Umbilical cord (tissue), 1 donor: Measurements from ENCODE around the gene TAS2R5. TPM values are rescaled to one million over a fixed set of nuclear protein-coding genes. Genes with fewer than 3 reads are reported as not detected.

Source experiments
- total RNA-seq: library from RNA; depleted of rRNA; stranded (reverse); fragments of >200 nt; gene quantifications from one replicate; pipeline ENCODE4 v1.2.3, GENCODE V29; 2014; ENCODE audit warnings: low replicate concordance; ENCODE audit not compliant: insufficient read depth

TAS2R5 gene
- total RNA-seq, 1 donor from 2014 or later, result 0.72 TPM

Other genes with a start within 250 kb of the TAS2R5 start
- gene AGK, start 238.8 kb upstream of the TAS2R5 start, total RNA-seq, result 20.7 TPM
- 17.3 TPM for gene DENND11, start 88.1 kb upstream of the TAS2R5 start, total RNA-seq
- 1.9 TPM for gene WEE2, start 81.9 kb upstream of the TAS2R5 start, total RNA-seq
- gene SSBP1, start 51.9 kb upstream of the TAS2R5 start, total RNA-seq, result 89.1 TPM
- gene TAS2R3, start 26.1 kb upstream of the TAS2R5 start, total RNA-seq, result 10.6 TPM
- 4.1 TPM for gene TAS2R4, start 13.5 kb upstream of the TAS2R5 start, total RNA-seq
- 0.72 TPM for gene PRSS37, start 51.3 kb downstream of the TAS2R5 start, total RNA-seq
- not detected for gene OR9A4, start 126.2 kb downstream of the TAS2R5 start, total RNA-seq
- gene CLEC5A, start 156.8 kb downstream of the TAS2R5 start, total RNA-seq, result 10.8 TPM
- 5.1 TPM for gene TAS2R38, start 183.6 kb downstream of the TAS2R5 start, total RNA-seq
- 1.4 TPM for gene MGAM, start 205.7 kb downstream of the TAS2R5 start, total RNA-seq